HepG2 (cell line): Measurements from ENCODE around the gene RPTOR. TPM values are rescaled to one million over a fixed set of nuclear protein-coding genes. Genes with fewer than 3 reads are reported as not detected.
A peak's percentile ranks its signal among the peaks of the same experiment; 100 is the strongest.

ENCODE experiments used
- CEBPB ChIP-seq: IDR thresholded peaks from 2 replicates; pipeline ENCODE4 v1.6.1; 2011; ENCODE audit warnings: low read depth, low read length, improper control_type of control experiment, borderline replicate concordance
- CREB1 ChIP-seq, 2 experiments: fragments of 450-650 bp in 1 of 2; IDR thresholded peaks; 2 replicates each; pipeline ENCODE4 v1.6.1; 2016 to 2017; ENCODE audit warnings: control low read depth in 1 of 2, mild to moderate bottlenecking in 1 of 2, missing compliant biosample characterization in 1 of 2, missing genetic modification characterization in 1 of 2
- DDIT3 ChIP-seq: sonication (generic); formaldehyde crosslinking; IDR thresholded peaks from 2 replicates; pipeline ENCODE4 v1.4.0; 2020; ENCODE audit warnings: mild to moderate bottlenecking, missing genetic modification reagents
- ETV6 ChIP-seq: sonication (generic); formaldehyde crosslinking; conservative IDR thresholded peaks from 2 replicates; pipeline ENCODE4 v1.4.0; 2020; ENCODE audit warnings: missing genetic modification reagents
- HES4 ChIP-seq: sonication (generic); formaldehyde crosslinking; IDR thresholded peaks from 2 replicates; pipeline ENCODE4 v1.9.0; 2021; ENCODE audit warnings: mild to moderate bottlenecking, missing genetic modification reagents, borderline replicate concordance
- JARID2 ChIP-seq: sonication (generic); formaldehyde crosslinking; IDR thresholded peaks from 2 replicates; pipeline ENCODE4 v1.8.1; 2023; ENCODE audit warnings: missing genetic modification reagents, inconsistent platforms; ENCODE audit not compliant: insufficient replicate concordance
- LCORL ChIP-seq, 2 experiments: fragments of 450-650 bp in 1 of 2; sonication (generic) in 1 of 2; formaldehyde crosslinking in 1 of 2; IDR thresholded peaks; 2 replicates each; pipeline versions ENCODE4 v1.5.0 to v1.6.1; 2017 to 2020; ENCODE audit warnings: antibody characterized with exemption in 1 of 2, missing genetic modification reagents in 1 of 2
- NCOA2 ChIP-seq: sonication (generic); formaldehyde crosslinking; IDR thresholded peaks from 2 replicates; pipeline ENCODE4 v1.8.0; 2022; ENCODE audit warnings: inconsistent platforms
- NPAS2 ChIP-seq: sonication (generic); formaldehyde crosslinking; IDR thresholded peaks from 2 replicates; pipeline ENCODE4 v1.8.0; 2022; ENCODE audit warnings: mild to moderate bottlenecking, missing genetic modification reagents, borderline replicate concordance
- PITX1 ChIP-seq: sonication (generic); formaldehyde crosslinking; IDR thresholded peaks from 2 replicates; pipeline ENCODE4 v1.5.1; 2020; ENCODE audit warnings: mild to moderate bottlenecking, missing genetic modification reagents
- RARG ChIP-seq: sonication (generic); formaldehyde crosslinking; IDR thresholded peaks from 2 replicates; pipeline ENCODE4 v1.4.0; 2020; ENCODE audit warnings: low read depth, mild to moderate bottlenecking, missing genetic modification reagents
- RFX1 ChIP-seq: fragments of 450-650 bp; IDR thresholded peaks from 2 replicates; pipeline ENCODE4 v1.6.1; 2017
- SIN3B ChIP-seq: fragments of 150-350 bp; IDR thresholded peaks from 2 replicates; pipeline ENCODE4 v1.6.1; 2014; ENCODE audit warnings: low read length
- SKI ChIP-seq: fragments of 450-650 bp; IDR thresholded peaks from one replicate; pipeline ENCODE4 v1.6.1; 2018; ENCODE audit warnings: mild to moderate bottlenecking; ENCODE audit not compliant: partially characterized antibody
- TSC22D2 ChIP-seq: sonication (generic); formaldehyde crosslinking; IDR thresholded peaks from 2 replicates; pipeline ENCODE4 v1.5.1; 2020; ENCODE audit warnings: missing genetic modification reagents, mild to moderate bottlenecking, borderline replicate concordance
- ZFYVE20 ChIP-seq: sonication (generic); formaldehyde crosslinking; IDR thresholded peaks from 2 replicates; pipeline ENCODE4 v1.8.0; 2023; ENCODE audit warnings: low read depth, mild to moderate bottlenecking, moderate library complexity, missing genetic modification reagents, borderline replicate concordance
- ZNF232 ChIP-seq: sonication (generic); formaldehyde crosslinking; IDR thresholded peaks from 2 replicates; pipeline ENCODE4 v1.4.0; 2020; ENCODE audit warnings: missing genetic modification reagents, borderline replicate concordance
- ZNF235 ChIP-seq: sonication (generic); formaldehyde crosslinking; IDR thresholded peaks from 2 replicates; pipeline ENCODE4 v1.8.1; 2023; ENCODE audit warnings: mild to moderate bottlenecking, missing genetic modification reagents, borderline replicate concordance
- ZNF264 ChIP-seq: sonication (generic); formaldehyde crosslinking; IDR thresholded peaks from 2 replicates; pipeline ENCODE4 v1.4.0; 2020; ENCODE audit warnings: missing genetic modification reagents
- ZNF451 ChIP-seq: sonication (generic); formaldehyde crosslinking; IDR thresholded peaks from 2 replicates; pipeline ENCODE4 v1.5.0; 2020; ENCODE audit warnings: mild to moderate bottlenecking, missing genetic modification reagents
- ZNF746 ChIP-seq: sonication (generic); formaldehyde crosslinking; IDR thresholded peaks from 2 replicates; pipeline ENCODE4 v1.8.0; 2022; ENCODE audit warnings: mild to moderate bottlenecking, missing genetic modification reagents
- polyA plus RNA-seq, 8 experiments: library from polyadenylated mRNA; depleted of rRNA in 3 of 8; stranded (reverse) in 7 of 8; unstranded in 1 of 8; fragments of >200 nt; fragmentation: Illumina TruSeq in 4 of 8; extraction: Trizol in 4 of 8; gene quantifications; 2 replicates each; pipeline versions ENCODE4 v1.2.1 to v1.2.3, GENCODE V29; 2011 to 2016; ENCODE audit warnings: low read depth in 4 of 8, missing spikeins in 1 of 8, mixed read lengths in 1 of 8; ENCODE audit not compliant: insufficient read depth in 1 of 8
- total RNA-seq, 5 experiments: library from RNA; depleted of rRNA; stranded (reverse); fragments of >200 nt; fragmentation: Illumina TruSeq; extraction: Trizol; gene quantifications; 2 replicates each; pipeline ENCODE4 v1.2.3, GENCODE V29; 2016; ENCODE audit warnings: low read depth in 1 of 5
- TF ChIP-seq, protein P1 (sequence below): sonication (generic); formaldehyde crosslinking; IDR thresholded peaks from 2 replicates; pipeline ENCODE4 v1.4.0; 2020; ENCODE audit warnings: missing genetic modification reagents
- TF ChIP-seq, protein P2 (sequence below): sonication (generic); formaldehyde crosslinking; IDR thresholded peaks from 2 replicates; pipeline ENCODE4 v1.4.0; 2020; ENCODE audit warnings: missing genetic modification reagents, mild to moderate bottlenecking, borderline replicate concordance
- TF ChIP-seq, protein P3 (sequence below): sonication (generic); formaldehyde crosslinking; IDR thresholded peaks from 2 replicates; pipeline ENCODE4 v1.5.1; 2020; ENCODE audit warnings: missing genetic modification reagents, mild to moderate bottlenecking, borderline replicate concordance
- TF ChIP-seq, protein P4 (sequence below): sonication (generic); formaldehyde crosslinking; conservative IDR thresholded peaks from 2 replicates; pipeline ENCODE4 v1.4.0; 2020; ENCODE audit warnings: missing genetic modification reagents

The RPTOR gene
- total and polyA plus RNA-seq, 2 of the 13 experiments (the other 11 are each of a cell fraction or from before 2014, with no cell fraction given) = 6.6 to 25.3 TPM

GRCh38 chr17:80545499-80545826 is 825 bp downstream of the RPTOR start (continued):
- TF ChIP-seq, protein P1, sequence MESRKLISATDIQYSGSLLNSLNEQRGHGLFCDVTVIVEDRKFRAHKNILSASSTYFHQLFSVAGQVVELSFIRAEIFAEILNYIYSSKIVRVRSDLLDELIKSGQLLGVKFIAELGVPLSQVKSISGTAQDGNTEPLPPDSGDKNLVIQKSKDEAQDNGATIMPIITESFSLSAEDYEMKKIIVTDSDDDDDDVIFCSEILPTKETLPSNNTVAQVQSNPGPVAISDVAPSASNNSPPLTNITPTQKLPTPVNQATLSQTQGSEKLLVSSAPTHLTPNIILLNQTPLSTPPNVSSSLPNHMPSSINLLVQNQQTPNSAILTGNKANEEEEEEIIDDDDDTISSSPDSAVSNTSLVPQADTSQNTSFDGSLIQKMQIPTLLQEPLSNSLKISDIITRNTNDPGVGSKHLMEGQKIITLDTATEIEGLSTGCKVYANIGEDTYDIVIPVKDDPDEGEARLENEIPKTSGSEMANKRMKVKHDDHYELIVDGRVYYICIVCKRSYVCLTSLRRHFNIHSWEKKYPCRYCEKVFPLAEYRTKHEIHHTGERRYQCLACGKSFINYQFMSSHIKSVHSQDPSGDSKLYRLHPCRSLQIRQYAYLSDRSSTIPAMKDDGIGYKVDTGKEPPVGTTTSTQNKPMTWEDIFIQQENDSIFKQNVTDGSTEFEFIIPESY (CRISPR knock-in tag) = no peak
- TF ChIP-seq HES4 (CRISPR knock-in tag) (no peak), RARG (CRISPR knock-in tag) (no peak), PITX1 (CRISPR knock-in tag) (no peak), SIN3B (0 out of 2 replicates have a peak, but pooled peaks have one; percentile 14), CEBPB (peak; percentile 37; the same call in 1 of the 2 replicates), JARID2 (CRISPR knock-in tag) (no peak), TSC22D2 (CRISPR knock-in tag) (no peak), ZNF451 (no peak), CREB1 (IDR thresholded peaks at IDR 0.05) (no peak), CREB1 (CRISPR knock-in tag; IDR thresholded peaks at IDR 0.05) (no peak), ZNF232 (CRISPR knock-in tag) (no peak), ZNF746 (CRISPR knock-in tag) (0 out of 2 replicates have a peak, but pooled peaks have one; percentile 8), ZFYVE20 (CRISPR knock-in tag) (no peak), DDIT3 (CRISPR knock-in tag) (no peak), NPAS2 (no peak), RFX1 (no peak), NCOA2 (CRISPR knock-in tag) (no peak), ZNF264 (no peak), SKI (no peak), ZNF235 (CRISPR knock-in tag) (no peak), ETV6 (CRISPR knock-in tag) (no peak), LCORL (IDR thresholded peaks at IDR 0.05) (no peak), LCORL (CRISPR knock-in tag; IDR thresholded peaks at IDR 0.05) (no peak)
- TF ChIP-seq, protein P2, sequence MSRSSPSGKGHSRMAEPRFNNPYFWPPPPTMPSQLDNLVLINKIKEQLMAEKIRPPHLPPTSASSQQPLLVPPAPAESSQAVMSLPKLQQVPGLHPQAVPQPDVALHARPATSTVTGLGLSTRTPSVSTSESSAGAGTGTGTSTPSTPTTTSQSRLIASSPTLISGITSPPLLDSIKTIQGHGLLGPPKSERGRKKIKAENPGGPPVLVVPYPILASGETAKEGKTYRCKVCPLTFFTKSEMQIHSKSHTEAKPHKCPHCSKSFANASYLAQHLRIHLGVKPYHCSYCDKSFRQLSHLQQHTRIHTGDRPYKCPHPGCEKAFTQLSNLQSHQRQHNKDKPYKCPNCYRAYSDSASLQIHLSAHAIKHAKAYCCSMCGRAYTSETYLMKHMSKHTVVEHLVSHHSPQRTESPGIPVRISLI (CRISPR knock-in tag) = no peak
- TF ChIP-seq, protein P3, sequence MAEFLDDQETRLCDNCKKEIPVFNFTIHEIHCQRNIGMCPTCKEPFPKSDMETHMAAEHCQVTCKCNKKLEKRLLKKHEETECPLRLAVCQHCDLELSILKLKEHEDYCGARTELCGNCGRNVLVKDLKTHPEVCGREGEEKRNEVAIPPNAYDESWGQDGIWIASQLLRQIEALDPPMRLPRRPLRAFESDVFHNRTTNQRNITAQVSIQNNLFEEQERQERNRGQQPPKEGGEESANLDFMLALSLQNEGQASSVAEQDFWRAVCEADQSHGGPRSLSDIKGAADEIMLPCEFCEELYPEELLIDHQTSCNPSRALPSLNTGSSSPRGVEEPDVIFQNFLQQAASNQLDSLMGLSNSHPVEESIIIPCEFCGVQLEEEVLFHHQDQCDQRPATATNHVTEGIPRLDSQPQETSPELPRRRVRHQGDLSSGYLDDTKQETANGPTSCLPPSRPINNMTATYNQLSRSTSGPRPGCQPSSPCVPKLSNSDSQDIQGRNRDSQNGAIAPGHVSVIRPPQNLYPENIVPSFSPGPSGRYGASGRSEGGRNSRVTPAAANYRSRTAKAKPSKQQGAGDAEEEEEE = no peak
- TF ChIP-seq, protein P4, sequence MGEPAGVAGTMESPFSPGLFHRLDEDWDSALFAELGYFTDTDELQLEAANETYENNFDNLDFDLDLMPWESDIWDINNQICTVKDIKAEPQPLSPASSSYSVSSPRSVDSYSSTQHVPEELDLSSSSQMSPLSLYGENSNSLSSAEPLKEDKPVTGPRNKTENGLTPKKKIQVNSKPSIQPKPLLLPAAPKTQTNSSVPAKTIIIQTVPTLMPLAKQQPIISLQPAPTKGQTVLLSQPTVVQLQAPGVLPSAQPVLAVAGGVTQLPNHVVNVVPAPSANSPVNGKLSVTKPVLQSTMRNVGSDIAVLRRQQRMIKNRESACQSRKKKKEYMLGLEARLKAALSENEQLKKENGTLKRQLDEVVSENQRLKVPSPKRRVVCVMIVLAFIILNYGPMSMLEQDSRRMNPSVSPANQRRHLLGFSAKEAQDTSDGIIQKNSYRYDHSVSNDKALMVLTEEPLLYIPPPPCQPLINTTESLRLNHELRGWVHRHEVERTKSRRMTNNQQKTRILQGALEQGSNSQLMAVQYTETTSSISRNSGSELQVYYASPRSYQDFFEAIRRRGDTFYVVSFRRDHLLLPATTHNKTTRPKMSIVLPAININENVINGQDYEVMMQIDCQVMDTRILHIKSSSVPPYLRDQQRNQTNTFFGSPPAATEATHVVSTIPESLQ = no peak
